C4-2B (cell line): ENCODE measurements around the gene PTGS2.

Experiments used
- CTCF ChIP-seq: fragments of 450-650 bp; conservative IDR thresholded peaks from 2 replicates; pipeline ENCODE4 v1.5.1; 2017; ENCODE audit warnings: mild to moderate bottlenecking
- ZFX ChIP-seq: fragments of 450-650 bp; IDR thresholded peaks from 2 replicates; pipeline ENCODE4 v1.6.1; 2017

GRCh38 chr1:186636786-186637185 is 43.4 kb downstream of the PTGS2 start:
- TF ChIP-seq CTCF, result no peak
- TF ChIP-seq ZFX, result no peak
